ENCODE measurements around the gene KIF3A. TPM values are rescaled to one million over a fixed set of nuclear protein-coding genes. Genes with fewer than 3 reads are reported as not detected.

KIF3A gene
- total RNA-seq, 6 donors from 2014 or later = 10.3 to 22.3 (median 17.0) TPM

DNA sequence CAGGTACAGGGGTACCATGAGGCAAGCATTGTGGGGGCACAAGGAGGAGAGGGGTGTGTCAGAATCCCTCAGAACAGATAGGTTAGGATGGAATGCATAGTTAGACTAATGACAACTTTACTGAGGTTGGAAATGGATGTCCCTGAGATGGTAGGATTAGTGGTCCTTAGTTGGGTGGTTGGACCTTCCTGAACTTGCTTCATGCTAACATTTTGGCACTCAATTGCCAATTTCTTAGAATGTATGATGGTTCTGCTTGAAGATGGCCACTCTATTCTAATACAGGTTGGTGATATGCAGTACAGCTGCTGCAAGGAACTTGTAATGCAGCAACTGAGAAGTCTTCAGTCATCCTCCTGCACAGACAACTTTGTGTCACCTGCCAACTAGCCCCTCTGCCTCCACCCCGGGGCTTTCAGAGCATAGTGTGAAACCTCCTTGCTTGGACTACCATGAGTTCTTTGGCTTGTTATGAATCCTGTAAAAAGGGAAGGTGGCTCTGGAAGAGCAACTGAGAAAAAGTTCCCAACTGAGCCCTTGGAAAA is 15.3 kb upstream of the KIF3A start:
- Histone ChIP-seq H3K27ac (no peak overlapping the region), H3K4me3 (no peak overlapping the region), H3K36me3 (peaks cover 0 to 4% (median 2%) of the 10 kb centered on the region in 4 donors), H3K27me3 (peaks cover 0 to 4% (median 1%) of the 10 kb centered on the region in 4 donors), H3K9me3 (no peaks in the 10 kb centered on the region), H3K4me1 (peaks cover under 1 to 5% (median 2%) of the 10 kb centered on the region in 4 donors)
- no peak for DNase-seq
- no peak for ATAC-seq (ENCODE audit: low FRiP score in 2 of 2)
- TF ChIP-seq POLR2A (IDR thresholded peaks at IDR 0.05) = no peak
- TF ChIP-seq, protein P1, sequence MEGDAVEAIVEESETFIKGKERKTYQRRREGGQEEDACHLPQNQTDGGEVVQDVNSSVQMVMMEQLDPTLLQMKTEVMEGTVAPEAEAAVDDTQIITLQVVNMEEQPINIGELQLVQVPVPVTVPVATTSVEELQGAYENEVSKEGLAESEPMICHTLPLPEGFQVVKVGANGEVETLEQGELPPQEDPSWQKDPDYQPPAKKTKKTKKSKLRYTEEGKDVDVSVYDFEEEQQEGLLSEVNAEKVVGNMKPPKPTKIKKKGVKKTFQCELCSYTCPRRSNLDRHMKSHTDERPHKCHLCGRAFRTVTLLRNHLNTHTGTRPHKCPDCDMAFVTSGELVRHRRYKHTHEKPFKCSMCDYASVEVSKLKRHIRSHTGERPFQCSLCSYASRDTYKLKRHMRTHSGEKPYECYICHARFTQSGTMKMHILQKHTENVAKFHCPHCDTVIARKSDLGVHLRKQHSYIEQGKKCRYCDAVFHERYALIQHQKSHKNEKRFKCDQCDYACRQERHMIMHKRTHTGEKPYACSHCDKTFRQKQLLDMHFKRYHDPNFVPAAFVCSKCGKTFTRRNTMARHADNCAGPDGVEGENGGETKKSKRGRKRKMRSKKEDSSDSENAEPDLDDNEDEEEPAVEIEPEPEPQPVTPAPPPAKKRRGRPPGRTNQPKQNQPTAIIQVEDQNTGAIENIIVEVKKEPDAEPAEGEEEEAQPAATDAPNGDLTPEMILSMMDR (IDR thresholded peaks at IDR 0.05) = no peak
- WGBS, 2 donors = 86 to 95% methylated on average over 1 of the region's 1 CpG

DNA sequence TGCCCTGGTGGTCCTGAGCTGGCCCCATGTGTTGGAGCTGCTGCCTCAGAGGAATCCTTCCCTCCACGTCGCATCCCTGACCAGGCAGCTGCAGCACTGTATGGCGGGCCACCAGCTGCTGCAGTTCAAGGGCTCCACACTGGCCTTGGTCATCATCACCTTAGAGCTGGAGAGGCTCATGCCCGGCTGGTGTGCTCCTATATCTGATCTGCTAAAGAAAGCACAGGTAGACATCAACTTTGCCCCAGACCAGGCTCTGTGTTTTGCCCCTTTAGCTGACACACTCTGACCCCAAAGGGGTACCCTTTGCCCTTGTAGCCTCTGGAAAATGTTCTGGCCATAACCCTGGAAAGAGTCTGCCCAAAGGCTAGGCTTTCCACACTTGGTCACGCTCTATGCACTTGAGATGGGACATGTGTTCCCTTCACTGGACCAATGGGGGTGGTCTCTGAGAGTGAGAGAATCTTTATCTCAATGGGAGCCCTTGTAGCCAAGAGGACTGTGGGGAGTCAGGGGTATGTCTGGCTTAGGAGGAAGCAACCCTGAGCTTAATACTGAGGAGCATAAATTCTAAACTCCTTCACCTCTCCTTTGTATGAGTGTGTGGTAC is 14.7 kb upstream of the KIF3A start:
- H3K27ac ChIP-seq = no peak overlapping the region
- 95 to 96% methylated on average over 4 to 5 of the region's 5 CpGs for WGBS, 2 donors
- no peaks in the 10 kb centered on the region for H3K36me3 ChIP-seq
- peaks cover 0 to 10% (median 7%) of the 10 kb centered on the region in 4 donors for H3K27me3 ChIP-seq
- no peak for TF ChIP-seq EP300 (IDR thresholded peaks at IDR 0.05)
- TF ChIP-seq POLR2AphosphoS5 (IDR thresholded peaks at IDR 0.05) = no peak
- TF ChIP-seq POLR2A (IDR thresholded peaks at IDR 0.05) = no peak
- TF ChIP-seq, protein P1 (IDR thresholded peaks at IDR 0.05) = no peak
- H3K4me1 ChIP-seq = peaks cover 4 to 11% (median 7%) of the 10 kb centered on the region in 4 donors
- no peaks in the 10 kb centered on the region for H3K9me3 ChIP-seq
- no peak overlapping the region for H3K4me3 ChIP-seq
- DNase-seq (no peak), ATAC-seq (ENCODE audit: low FRiP score in 2 of 2) (no peak)

DNA sequence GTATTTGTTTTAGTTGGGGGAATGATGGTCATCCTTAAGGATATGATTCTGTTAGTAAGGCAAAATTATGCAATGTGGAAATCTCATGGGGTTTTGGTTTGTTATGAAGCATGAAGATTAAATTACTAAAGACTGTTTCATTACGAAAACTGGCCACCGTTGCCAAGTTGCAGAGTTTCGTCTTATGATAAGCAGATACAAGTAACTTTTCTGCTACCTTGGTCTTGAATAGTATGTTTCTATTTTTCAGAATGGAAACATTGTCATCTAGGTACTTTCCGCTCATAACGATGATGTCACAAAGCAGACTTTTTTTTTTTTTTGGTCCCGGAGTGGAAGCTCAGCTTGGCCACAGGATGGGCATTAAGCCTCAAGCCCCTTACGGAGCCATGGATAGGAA is 14.1 kb upstream of the KIF3A start:
- Histone ChIP-seq H3K9me3 (no peaks in the 10 kb centered on the region), H3K36me3 (no peaks in the 10 kb centered on the region), H3K27ac (no peak overlapping the region), H3K4me3 (no peak overlapping the region), H3K4me1 (peaks cover 9 to 16% (median 11%) of the 10 kb centered on the region in 4 donors), H3K27me3 (peaks cover 0 to 13% (median 10%) of the 10 kb centered on the region in 4 donors)
- TF ChIP-seq, protein P1 (IDR thresholded peaks at IDR 0.05) = no peak
- ATAC-seq (ENCODE audit: low FRiP score in 2 of 2) (peak in 1 of 2 donors; percentile 48), DNase-seq (no peak)
- WGBS, 2 donors = 78 to 79% methylated on average over 7 of the region's 7 CpGs

DNA sequence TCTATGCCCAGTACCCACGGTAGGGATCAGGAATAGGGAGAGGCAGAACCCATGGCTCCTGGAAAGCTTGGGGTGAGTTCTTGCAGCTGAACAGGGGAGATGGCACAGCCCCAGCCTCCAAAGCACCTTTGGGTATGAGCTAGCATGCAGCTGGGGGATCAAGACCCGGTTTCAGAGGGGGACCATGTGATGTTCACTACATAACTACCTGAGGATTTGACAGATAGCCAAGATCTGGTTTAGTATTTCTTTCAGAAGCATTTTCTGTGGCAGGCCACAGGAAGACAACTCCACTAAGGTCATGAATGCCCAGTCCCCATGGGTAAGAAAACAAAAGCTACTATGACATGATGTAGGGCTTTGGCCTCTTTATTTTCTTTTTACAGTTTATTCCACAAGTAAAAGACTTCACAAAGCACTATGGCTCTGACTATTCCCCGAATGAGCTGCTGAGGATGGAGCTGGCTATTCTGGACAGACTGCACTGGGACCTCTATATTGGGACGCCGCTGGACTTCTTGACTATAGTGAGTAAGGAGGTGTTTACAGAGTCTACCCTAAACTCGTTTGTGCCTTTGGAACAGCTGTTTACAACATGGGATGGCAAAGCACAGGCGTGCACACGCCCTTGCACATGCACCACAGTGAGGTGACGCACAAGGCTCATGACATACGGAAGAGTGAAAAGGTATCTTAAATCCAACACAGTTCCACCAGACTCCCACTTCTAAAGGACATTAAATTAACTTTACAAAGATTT is 13.3 kb upstream of the KIF3A start:
- WGBS, 2 donors = 80 to 84% methylated on average over 10 of the region's 10 CpGs
- Histone ChIP-seq H3K27ac (no peak overlapping the region), H3K4me3 (no peak overlapping the region), H3K4me1 (peaks cover 9 to 16% (median 11%) of the 10 kb centered on the region in 4 donors), H3K9me3 (no peaks in the 10 kb centered on the region), H3K36me3 (no peaks in the 10 kb centered on the region), H3K27me3 (peaks cover 0 to 13% (median 10%) of the 10 kb centered on the region in 4 donors)
- TF ChIP-seq, protein P1 (IDR thresholded peaks at IDR 0.05) = no peak
- no peak for TF ChIP-seq POLR2AphosphoS5 (IDR thresholded peaks at IDR 0.05)
- no peak for TF ChIP-seq EP300 (IDR thresholded peaks at IDR 0.05)
- no peak for TF ChIP-seq POLR2A (IDR thresholded peaks at IDR 0.05)
- DNase-seq (no peak), ATAC-seq (ENCODE audit: low FRiP score in 2 of 2) (no peak)
